ENCODE measurements around the gene DZIP3.
A peak's percentile ranks its signal among the peaks of the same experiment; 100 is the strongest.

Gene DZIP3

DNA sequence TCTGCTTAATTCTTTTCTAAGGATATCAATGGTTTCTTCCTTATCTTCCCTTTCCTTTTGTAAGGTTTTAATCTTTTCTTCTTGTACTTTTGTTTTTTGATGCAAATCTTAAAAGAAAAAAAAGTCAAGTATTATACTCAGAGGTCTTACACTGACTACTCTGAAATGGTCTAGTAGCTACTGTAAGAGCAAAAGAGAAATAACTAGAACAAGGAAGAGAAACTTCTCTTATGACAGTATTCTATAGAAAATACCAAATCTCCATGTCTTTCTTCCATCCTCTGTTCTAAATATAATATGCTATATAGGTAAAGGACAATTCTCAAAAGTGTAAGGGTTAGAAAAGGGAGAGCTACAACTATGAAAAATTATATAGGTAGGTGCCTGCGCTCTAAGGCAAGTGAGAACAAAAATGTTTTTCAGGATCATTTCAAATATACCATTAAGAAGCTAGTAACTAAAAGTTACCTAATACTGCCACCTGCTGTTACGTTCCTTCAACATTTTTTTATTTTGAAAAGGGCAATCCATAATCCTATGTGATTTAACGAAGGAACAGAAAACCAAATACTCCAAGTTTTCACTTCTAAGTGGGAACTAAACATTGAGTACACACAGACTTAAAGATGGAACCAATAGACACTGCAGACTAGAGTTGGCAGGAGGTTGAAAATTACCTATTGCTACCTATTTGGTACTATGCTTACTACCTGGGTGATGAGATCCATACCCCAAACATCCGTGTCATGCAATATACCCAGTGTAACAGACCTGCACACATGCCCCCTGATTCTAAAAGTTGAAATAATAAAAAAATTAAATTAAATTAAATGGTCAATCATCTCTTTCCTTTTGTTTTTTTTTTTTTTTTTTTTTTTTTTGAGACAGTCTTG lies 37.0 kb upstream of the DZIP3 start:
- TF ChIP-seq, protein P1, sequence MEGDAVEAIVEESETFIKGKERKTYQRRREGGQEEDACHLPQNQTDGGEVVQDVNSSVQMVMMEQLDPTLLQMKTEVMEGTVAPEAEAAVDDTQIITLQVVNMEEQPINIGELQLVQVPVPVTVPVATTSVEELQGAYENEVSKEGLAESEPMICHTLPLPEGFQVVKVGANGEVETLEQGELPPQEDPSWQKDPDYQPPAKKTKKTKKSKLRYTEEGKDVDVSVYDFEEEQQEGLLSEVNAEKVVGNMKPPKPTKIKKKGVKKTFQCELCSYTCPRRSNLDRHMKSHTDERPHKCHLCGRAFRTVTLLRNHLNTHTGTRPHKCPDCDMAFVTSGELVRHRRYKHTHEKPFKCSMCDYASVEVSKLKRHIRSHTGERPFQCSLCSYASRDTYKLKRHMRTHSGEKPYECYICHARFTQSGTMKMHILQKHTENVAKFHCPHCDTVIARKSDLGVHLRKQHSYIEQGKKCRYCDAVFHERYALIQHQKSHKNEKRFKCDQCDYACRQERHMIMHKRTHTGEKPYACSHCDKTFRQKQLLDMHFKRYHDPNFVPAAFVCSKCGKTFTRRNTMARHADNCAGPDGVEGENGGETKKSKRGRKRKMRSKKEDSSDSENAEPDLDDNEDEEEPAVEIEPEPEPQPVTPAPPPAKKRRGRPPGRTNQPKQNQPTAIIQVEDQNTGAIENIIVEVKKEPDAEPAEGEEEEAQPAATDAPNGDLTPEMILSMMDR (IDR thresholded peaks at IDR 0.05; ENCODE audit: low read length, missing control alignments) = peak; percentile 42
- DNase-seq (ENCODE audit: low read depth) = peak; percentile 79
- no peak overlapping the region for H3K4me3 ChIP-seq (replicated peaks; ENCODE audit: low read depth, low read length)

DNA sequence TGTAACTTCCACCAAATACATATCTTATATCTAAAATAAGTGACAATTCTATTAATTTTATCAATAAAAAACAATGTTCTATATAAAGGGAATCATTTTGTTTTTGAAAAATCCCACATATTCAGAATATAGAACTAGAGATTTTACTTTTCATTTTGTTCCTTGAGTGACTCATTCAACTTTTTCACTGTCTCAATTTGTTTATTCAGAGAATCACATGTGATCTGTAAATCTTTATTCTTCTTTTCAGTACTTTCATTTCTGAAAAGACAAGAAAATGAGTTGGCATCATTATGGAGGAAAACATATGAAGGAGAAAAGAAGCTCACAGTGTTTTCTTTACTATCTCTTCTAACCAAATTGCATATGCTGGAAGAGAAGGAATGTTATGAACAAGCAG lies 35.3 kb upstream of the DZIP3 start:
- no peak overlapping the region for H3K4me3 ChIP-seq (replicated peaks; ENCODE audit: low read depth, low read length)
- DNase-seq (ENCODE audit: low read depth) = no peak

DNA sequence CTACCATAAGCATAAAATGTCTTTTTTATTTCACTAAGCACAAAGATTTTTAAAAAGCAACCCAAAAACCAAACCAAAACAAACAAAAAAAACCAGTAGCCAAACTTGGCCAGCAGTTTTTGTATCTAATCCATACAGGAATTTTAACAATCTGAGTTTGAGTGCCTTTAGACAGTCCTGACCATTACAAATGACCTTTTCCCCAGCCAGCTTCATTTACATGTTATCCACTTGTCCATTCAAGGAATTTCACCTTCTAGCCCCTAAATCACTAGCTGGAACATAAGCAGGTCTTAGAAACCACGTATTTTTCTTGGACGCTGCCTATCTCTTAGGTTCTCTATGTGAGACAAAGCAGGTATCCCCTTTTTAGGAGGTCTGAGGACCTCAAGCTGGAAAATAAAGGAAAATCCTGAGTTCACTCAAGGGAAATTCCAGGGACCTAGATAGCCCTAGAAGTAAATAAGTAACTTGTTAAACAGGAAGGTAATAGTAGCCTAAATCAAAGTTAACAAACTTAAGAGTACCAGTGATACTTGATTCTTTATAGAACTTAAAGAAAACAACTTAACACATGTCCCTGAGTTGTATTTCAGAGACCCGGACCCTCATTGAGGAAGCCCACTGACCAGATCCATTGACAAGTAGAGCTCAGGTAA lies 34.5 kb upstream of the DZIP3 start:
- TF ChIP-seq, protein P1 (IDR thresholded peaks at IDR 0.05; ENCODE audit: low read length, missing control alignments) = no peak
- DNase-seq (ENCODE audit: low read depth) = no peak
- no peak overlapping the region for H3K4me3 ChIP-seq (replicated peaks; ENCODE audit: low read depth, low read length)

More for the DNA sequence above, 35.3 kb upstream of the DZIP3 start:
- TF ChIP-seq, protein P1 (IDR thresholded peaks at IDR 0.05; ENCODE audit: low read length, missing control alignments) = no peak

DNA sequence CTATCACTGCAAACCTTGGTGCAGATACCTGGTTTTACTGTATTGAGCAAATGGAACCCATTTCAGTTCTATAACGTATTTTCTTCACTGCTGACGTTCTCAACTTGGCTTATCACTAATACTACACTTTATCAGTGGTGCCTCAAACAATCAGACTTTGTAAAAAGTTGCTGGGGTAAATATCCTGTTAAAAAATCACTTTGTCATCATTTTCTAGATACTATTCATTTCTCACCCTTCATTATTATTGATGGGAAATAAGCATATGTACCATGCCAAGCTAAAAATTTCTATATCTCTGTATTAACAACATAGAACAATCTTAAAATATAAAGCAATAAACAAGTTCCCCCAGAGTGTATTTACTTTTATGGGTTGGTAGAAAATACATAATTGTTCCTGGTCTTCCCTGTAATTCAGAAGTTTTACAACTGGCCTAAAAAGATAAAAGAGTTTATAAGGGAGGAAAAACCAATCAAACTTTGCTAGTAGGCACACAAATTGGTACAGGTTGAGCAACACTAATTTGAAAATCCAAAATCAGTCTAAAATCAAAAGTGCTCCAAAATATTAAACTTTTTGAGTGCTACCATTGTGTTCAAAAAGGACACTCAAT lies 33.4 kb upstream of the DZIP3 start:
- TF ChIP-seq, protein P1 (IDR thresholded peaks at IDR 0.05; ENCODE audit: low read length, missing control alignments) = no peak
- DNase-seq (ENCODE audit: low read depth) = no peak
- H3K4me3 ChIP-seq (replicated peaks; ENCODE audit: low read depth, low read length) = no peak overlapping the region

DNA sequence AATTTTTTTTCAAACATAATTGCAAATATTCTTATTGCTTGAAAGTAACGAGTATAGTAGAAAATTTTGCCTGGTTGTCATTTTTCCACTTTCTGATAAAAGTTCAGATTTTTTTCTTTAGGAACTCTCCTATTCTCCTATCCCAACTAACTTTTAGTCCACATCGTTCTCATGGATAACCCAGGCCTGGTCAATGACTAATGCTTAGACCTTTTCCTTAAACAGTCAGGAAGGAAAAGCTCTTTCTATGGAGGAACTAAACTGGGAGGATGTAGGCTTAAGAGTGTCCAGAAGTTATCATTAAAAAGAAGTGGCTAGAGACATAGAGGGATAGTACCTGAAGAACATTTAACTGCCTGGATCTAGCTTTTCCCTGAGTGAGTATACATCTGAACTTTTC lies 27.0 kb upstream of the DZIP3 start:
- H3K4me3 ChIP-seq (replicated peaks; ENCODE audit: low read depth, low read length) = no peak overlapping the region
- no peak for DNase-seq (ENCODE audit: low read depth)
- TF ChIP-seq, protein P1 (IDR thresholded peaks at IDR 0.05; ENCODE audit: low read length, missing control alignments) = no peak

DNA sequence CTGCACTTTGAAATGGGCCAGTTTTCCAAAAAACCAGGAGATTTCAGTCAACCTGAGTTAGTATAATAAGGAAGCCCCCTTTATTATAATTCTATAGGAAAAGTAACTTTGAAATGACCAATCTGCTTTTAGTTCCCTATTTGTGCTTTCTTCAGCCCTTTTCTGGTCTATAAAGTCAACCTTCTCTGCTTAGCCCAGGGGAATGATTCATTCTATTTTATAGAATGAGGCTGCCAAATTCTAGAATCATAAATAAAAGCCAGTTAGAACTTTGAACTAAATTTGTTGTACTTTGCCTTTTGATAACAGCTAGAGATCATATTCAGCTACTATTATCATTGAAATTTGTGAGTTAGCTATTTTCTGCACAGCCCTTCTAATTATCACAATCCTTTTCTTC lies 25.0 kb upstream of the DZIP3 start:
- no peak for DNase-seq (ENCODE audit: low read depth)
- no peak overlapping the region for H3K4me3 ChIP-seq (replicated peaks; ENCODE audit: low read depth, low read length)
- TF ChIP-seq, protein P1 (IDR thresholded peaks at IDR 0.05; ENCODE audit: low read length, missing control alignments) = no peak
